Measurements from ENCODE around the gene CATSPERD. TPM values are rescaled to one million over a fixed set of nuclear protein-coding genes. Genes with fewer than 3 reads are reported as not detected.
"Not testable (repeated sequence)": the region's sequence is repeated elsewhere in the genome, so short reads cannot be mapped to it uniquely, and the experiment has no call there.

CATSPERD gene
- polyA plus RNA-seq, 4 donors = 0.08 TPM; not detected in 3

- DNase-seq (ENCODE audit: low read depth in 4 of 4, low spot score in 3 of 4) = no peak
Observed at GRCh38 chr19:5686326-5686646, 34.2 kb upstream of the CATSPERD start.

- DNase-seq (ENCODE audit: low read depth in 4 of 4, low spot score in 3 of 4) = peak; percentile 84 to 87 (median 85)
Observed at GRCh38 chr19:5686647-5687359, 33.6 kb upstream of the CATSPERD start.

GRCh38 chr19:5687360-5688198 is 32.9 kb upstream of the CATSPERD start:
- no peak for DNase-seq (ENCODE audit: low read depth in 4 of 4, low spot score in 3 of 4)

GRCh38 chr19:5688262-5688881 is 32.1 kb upstream of the CATSPERD start:
- not testable (repeated sequence) for DNase-seq (ENCODE audit: low read depth in 4 of 4, low spot score in 3 of 4)

DNA sequence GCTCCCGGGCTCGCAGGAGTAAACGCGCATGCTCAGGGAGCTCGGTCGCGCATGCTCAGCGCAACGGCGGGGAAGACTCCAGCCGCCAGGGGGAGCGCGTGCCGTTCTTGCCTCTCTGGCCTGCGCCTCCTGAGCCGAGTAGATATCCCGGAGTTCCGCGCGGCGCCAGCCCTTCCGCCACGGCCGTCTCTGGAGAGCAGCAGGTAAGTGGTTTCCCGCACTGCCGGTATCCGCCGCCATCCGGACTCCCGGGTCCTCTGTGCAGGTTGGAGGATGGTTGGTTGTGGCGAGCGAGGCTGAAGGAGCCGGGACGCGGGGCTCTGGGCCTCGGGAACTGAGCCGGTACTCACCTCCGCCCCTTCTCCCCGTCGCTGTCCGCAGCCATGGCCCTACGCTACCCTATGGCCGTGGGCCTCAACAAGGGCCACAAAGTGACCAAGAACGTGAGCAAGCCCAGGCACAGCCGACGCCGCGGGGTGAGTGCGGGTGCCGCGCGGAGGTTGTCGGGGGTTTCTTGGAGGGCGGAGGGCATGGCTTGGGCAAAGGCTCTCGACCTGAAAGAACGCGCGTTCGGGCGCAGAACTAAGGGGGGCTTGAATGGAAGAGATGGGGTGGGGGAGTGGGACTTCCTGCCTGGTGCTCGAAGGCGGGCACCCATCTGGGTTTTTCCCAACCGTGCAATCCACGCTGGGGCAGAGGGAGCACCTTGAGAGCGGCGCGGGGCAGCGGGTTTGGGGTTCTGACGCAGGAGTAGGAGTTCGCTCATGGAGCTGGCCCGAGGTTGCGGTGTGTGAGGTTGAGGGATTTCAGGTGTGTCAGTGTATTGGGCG is 30.1 kb upstream of the CATSPERD start, which contains the start of gene RPL36:
TSS of gene RPL36 (plus strand) at position 171 of the 830 bp plus-strand sequence. CDS start at position 384, 213 bp downstream.
- peak; percentile 93 to 99 (median 94) for DNase-seq (ENCODE audit: low read depth in 4 of 4, low spot score in 3 of 4)

DNA sequence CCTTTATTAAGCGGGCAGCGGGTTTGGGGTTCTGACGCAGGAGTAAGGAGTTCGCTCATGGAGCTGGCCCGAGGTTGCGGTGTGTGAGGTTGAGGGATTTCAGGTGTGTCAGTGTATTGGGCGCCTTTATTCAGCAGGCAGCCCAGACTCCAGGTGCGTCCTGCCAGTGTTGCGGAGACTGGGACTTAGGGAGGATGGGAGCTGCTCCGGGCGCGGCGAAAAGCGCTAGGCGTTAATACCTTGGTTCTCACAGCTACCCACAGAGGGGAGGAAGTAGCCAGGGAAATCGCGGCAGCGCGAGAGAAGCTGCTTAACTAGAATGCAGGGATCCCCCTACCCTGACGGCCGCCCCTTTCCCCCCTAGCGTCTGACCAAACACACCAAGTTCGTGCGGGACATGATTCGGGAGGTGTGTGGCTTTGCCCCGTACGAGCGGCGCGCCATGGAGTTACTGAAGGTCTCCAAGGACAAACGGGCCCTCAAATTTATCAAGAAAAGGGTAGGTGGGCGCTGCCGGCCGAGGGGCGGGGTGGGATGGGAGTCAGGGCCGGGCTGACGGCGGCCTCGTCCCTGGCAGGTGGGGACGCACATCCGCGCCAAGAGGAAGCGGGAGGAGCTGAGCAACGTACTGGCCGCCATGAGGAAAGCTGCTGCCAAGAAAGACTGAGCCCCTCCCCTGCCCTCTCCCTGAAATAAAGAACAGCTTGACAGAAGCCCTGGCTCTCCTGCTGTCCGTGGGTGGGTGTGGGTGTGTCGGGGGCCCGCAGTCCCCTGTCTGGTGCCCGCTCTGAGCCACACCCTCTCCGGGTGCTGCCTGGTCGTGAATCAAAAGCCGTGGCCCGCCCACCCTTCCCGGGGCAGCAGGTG is 29.2 kb upstream of the CATSPERD start:
- peak in 1 of 4 donors; percentile 17 for DNase-seq (ENCODE audit: low read depth in 4 of 4, low spot score in 3 of 4)

GRCh38 chr19:5691822-5692722 is 28.4 kb upstream of the CATSPERD start:
- no peak for DNase-seq (ENCODE audit: low read depth in 4 of 4, low spot score in 3 of 4)

DNA sequence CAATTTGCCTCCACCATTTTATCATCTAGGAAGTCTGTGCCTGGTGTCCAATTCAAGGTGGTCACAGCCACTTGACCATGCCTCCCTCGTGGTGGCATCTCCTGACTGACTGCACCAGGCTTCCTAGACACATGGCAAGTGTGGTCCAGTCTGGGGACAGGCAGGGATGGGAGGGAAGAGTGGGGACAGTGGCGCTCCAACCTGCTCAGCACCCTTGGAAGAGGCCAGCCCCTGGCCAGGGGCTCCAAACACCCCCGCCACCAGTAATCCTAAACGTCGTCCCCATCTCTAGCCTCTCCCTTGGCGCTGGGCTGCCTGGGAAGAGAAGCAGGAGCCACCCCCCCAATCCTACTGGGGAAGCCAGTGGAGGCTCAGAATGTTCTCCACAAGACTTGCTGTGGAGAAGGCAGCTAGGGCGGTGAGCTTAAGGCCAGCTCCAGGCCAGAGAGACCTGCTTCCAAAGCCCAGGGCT is 27.7 kb upstream of the CATSPERD start:
- no peak for DNase-seq (ENCODE audit: low read depth in 4 of 4, low spot score in 3 of 4)

GRCh38 chr19:5693195-5694166 is 27.0 kb upstream of the CATSPERD start:
- no peak for DNase-seq (ENCODE audit: low read depth in 4 of 4, low spot score in 3 of 4)

GRCh38 chr19:5694167-5694955 is 26.1 kb upstream of the CATSPERD start:
- DNase-seq (ENCODE audit: low read depth in 4 of 4, low spot score in 3 of 4) = no peak

DNA sequence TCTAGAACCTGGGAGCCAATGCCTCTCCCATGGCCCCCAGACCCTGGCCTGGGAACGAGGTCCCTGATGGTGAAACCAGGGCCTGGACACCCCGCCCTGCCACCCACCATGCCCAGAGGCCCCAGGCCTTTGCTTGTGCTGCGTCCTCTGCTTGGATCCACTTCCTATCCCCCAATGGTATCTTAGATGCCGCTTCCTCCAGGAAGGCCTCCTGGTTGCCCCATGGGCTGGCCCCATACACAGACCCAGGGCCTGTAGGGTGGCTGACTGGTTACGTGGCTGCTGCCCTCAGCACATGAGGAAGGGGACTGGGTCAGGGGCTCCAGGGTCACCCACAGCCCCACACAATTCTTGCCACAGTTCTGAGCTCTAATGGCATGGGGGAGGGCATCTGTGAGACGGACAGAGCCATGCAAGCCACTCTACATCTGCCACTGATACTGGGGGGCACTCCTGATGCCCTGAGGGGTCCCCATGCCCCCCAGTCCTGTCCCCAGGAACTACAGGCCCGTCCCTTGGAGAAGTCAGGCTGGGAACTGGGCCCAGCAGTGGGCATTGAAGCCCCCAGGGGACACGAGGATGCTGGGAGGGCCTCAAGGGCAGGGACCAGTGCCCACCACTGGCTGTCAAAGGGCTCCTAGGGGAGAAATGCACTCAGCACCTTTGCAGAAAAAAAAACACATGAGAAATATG is 25.3 kb upstream of the CATSPERD start:
- no peak for DNase-seq (ENCODE audit: low read depth in 4 of 4, low spot score in 3 of 4)

DNA sequence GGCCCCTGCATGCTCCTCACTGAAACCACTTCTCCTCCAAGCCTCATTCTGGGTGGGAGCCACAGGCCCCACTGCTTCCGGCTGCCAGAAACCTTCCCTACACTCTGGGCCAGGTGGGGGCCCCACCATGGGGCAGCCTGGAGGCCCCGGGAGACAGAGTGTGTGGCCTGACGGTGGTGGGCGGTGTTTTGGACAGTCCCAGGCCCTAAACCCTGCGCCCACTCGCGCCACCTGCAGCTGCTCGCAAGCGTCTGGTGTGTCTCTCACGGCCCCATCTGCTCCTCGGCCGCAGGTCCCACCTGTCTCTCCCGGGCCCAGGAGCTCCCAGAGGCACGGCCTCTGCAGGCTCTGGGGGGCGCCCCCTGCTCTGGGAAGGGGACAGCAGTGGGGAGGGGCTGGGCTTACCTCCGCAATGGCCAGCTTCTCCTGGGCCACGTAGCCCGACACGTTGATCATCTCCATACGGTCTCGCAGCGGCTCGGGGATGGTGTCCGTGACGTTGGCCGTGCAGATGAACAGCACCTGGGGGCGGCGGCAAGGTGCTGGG is 24.7 kb upstream of the CATSPERD start:
- DNase-seq (ENCODE audit: low read depth in 4 of 4, low spot score in 3 of 4) = no peak

DNA sequence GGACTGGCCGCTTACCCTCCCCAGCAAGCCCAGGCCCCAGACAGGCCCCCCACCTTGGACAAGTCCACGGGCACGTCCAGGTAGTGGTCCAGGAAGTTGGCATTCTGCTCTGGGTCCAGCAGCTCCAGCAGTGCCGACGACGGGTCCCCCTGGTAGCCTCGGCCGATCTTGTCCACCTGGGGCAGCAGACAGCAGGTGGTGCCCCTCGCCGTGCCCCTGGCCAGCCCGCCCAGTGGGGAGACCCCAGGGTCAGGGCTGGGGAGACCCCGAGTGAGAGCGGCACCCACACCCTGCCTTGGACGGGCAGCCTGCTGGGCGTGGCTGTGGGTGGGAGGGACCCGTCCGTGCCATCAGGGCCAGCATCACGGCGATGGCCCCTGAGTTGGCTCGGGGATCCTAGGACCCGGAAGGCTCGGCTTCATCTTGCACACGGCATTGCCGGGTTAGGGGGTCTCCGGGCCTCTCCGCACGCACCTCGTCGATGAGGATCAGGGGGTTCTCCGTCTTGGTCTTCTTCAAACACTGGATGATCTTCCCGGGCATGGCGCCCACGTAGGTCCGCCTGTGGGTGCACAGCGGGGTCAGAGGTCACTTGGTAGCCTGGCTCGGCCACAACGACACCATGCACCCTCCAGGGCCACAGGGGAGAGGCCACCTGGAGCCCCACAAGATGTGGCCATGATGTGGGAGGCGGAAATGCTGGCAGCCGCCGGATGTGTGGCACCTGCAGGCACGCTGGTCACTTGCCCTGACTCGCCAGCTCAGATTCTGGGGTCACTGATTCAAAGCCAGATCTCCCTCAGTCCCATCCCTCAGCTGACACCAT is 24.0 kb upstream of the CATSPERD start:
- DNase-seq (ENCODE audit: low read depth in 4 of 4, low spot score in 3 of 4) = no peak

DNA sequence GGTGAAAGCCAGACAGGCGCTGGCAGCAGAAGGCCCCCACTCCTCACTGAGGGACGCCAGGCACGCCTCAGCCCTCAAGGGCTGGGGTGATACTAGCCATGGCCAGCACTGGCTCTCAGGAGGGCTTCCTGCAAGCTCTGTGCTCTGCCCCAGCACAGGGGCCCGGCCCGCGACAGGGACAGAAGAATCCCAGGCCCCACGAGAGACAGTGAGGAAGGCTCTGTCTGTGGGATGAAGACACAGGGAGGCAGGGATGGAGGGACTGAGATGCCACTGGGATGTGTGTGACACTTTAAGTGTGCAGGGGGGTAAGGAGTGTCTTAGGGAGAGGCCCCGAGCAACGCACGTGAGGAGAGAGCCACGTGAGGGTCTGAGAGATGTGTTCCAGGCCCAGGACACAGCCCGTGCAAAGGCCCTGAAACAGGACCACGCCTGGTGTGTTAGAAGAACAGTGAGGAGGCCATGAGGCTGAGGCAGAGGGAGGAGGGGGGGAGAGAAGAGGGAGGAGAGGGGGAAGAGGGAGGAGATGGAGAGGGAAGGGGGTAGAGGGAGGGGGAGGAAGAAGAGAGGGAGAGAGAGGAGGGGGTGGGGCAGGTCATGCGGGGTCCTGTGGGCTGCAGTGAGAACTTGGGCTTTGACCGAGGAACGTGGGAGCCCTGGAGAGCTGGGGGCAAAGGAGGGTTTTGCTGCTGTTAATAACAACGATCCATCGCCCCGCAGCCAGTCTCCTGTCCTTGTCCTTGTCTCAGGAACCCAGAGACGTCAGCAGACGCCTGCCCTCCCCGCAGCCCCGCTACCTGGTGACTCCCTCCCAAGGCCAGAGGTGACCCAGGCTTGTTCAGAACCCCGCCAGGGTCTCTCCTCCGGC is 23.2 kb upstream of the CATSPERD start:
- no peak for DNase-seq (ENCODE audit: low read depth in 4 of 4, low spot score in 3 of 4)

Measured in right renal pelvis (tissue), 4 donors.